D721Med (cell line): ENCODE results near the gene PLA2G6.

ENCODE experiments used
- DNase-seq: peaks from one replicate; pipeline ENCODE4 v3.0.0; 2011; ENCODE audit warnings: low spot score; ENCODE audit not compliant: insufficient read length
- FAIRE-seq: peaks from 2 replicates; lab custom pipeline; 2011; peaks lifted over from hg19 to GRCh38; lab: Jason Lieb, UNC
- CTCF ChIP-seq: IDR thresholded peaks from 2 replicates; pipeline ENCODE4 v1.5.1; 2012; ENCODE audit warnings: mild to moderate bottlenecking, control low read depth; ENCODE audit not compliant: insufficient read depth; ENCODE audit errors: missing control alignments

Gene PLA2G6

GRCh38 chr22:38077096-38077495, 104.5 kb downstream of the PLA2G6 start:
- no peak for TF ChIP-seq CTCF
- DNase-seq, result no peak
- no peak for FAIRE-seq

GRCh38 chr22:38075961-38076360, 105.7 kb downstream of the PLA2G6 start:
- no peak for TF ChIP-seq CTCF

GRCh38 chr22:38075105-38075825, 106.4 kb downstream of the PLA2G6 start:
- no peak for TF ChIP-seq CTCF
- DNase-seq (no peak), FAIRE-seq (no peak)

More at GRCh38 chr22:38075961-38076360, 105.7 kb downstream of the PLA2G6 start:
- DNase-seq (no peak), FAIRE-seq (no peak)

GRCh38 chr22:38074181-38075104, 107.2 kb downstream of the PLA2G6 start:
- no peak for FAIRE-seq
- DNase-seq, result no peak
- TF ChIP-seq CTCF, result no peak

GRCh38 chr22:38073150-38074130, 108.2 kb downstream of the PLA2G6 start:
- DNase-seq (no peak), FAIRE-seq (no peak)
- TF ChIP-seq CTCF, result no peak

- DNase-seq, result no peak
- no peak for TF ChIP-seq CTCF
- no peak for FAIRE-seq
Measured at GRCh38 chr22:38072322-38073149, 109.1 kb downstream of the PLA2G6 start.
